ENCODE data around the gene SLC23A1.

DNA sequence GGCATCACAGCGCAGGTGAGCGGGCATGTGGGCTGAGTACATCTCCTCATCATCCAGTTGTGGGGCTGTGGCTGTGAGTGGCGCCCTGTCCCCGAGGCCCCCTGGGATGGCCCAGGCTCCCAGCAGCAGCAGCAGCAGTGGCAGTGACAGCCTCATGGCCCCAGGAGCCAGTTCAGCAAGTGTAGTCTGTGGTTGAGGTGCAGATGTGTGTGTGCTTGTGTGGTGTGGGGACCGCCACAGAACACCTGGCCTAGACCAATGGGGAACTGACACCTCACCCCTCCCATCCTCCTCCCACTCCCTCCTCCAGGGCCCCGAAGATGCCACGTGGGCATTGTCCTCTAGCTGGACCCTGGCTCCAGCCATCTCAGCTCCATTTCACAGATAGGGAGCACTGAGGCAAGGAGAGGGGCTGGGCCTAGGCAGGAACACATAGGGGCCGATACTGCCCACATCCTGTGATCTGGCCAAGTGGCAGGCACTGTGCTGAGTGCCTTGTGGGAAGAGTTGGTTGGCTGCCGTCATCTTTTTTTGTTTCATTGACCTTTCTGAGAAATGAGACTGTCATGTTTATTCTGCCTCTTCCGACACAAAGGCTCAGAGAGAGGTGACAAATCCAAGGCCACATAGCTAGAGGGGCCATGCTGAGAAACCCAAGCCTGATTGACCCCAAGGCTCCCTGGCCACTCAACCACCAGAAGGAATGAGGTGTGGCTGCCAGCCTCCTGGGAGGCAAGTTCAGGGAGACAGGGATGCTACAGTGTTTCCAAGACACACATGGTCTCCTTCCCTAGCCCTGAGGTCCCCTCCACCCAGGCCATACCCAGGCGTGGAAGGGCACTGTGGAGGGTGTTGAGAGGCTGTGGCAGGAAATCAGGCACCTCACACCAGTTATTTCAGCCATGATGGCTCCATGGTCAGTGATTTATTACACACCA, 6.9 kb upstream of the SLC23A1 start, which contains the start of gene MZB1:
- no peak for TF ChIP-seq CTCF (conservative IDR thresholded peaks at IDR 0.05; ENCODE audit: low read length)
- no peak for TF ChIP-seq EZH2phosphoT487 (IDR thresholded peaks at IDR 0.05; ENCODE audit: borderline replicate concordance)

All from Loucy (cell line).